ENCODE data around the gene NFIB. TPM values are rescaled to one million over a fixed set of nuclear protein-coding genes. Genes with fewer than 3 reads are reported as not detected.

NFIB gene
- total and polyA plus RNA-seq, 2 of the 8 experiments (the other 6 are each of a cell fraction or from before 2014, with no cell fraction given): 2.6 to 13.1 TPM

- TF ChIP-seq RAD21 (IDR thresholded peaks at IDR 0.05 in 1 of 2, conservative IDR thresholded peaks at IDR 0.05 in 1 of 2; ENCODE audit: low read depth in 2 of 2, low read length in 2 of 2): no peak
Measured at GRCh38 chr9:14275331-14275730, 38.6 kb downstream of the NFIB start (continued).
